Coronary artery (tissue), 2 donors: ENCODE data around the gene ZFHX3.

Experiments used
- DNase-seq: peaks from one replicate; pipeline ENCODE4 v3.0.0-alpha.2; 2017; ENCODE audit warnings: low spot score
- H3K27ac ChIP-seq, 2 donors: fragments of 200-600 bp; sonication (generic); one replicate each; pipeline ENCODE4 v1.5.1; 2016 to 2019
- H3K4me3 ChIP-seq: fragments of 200-600 bp; sonication (generic); 2 replicates; pipeline ENCODE4 v1.5.1; 2016; ENCODE audit warnings: mild to moderate bottlenecking, moderate library complexity
- CTCF ChIP-seq: fragments of 200-600 bp; sonication (generic); IDR thresholded peaks from one replicate; pipeline ENCODE4 v1.5.1; 2019; ENCODE audit warnings: antibody characterized with exemption

The ZFHX3 gene

GRCh38 chr16:73058221-73058615 lies 10.3 kb upstream of the ZFHX3 start:
- DNase-seq = no peak
- peak overlapping the region; percentile 79 for H3K4me3 ChIP-seq
- peak overlapping the region; percentile 98 to 99 for H3K27ac ChIP-seq
- no peak for TF ChIP-seq CTCF

GRCh38 chr16:73057291-73058210 lies 9.6 kb upstream of the ZFHX3 start:
- no peak for TF ChIP-seq CTCF
- Histone ChIP-seq H3K4me3 (peak overlapping the region; percentile 79), H3K27ac (peak overlapping the region; percentile 98 to 99)
- DNase-seq = no peak

GRCh38 chr16:73056921-73057290 lies 9.0 kb upstream of the ZFHX3 start:
- TF ChIP-seq CTCF = no peak
- DNase-seq = no peak
- H3K4me3 ChIP-seq = peak overlapping the region; percentile 79
- peak overlapping the region; percentile 98 to 99 for H3K27ac ChIP-seq

- DNase-seq = no peak
- H3K4me3 ChIP-seq = peak overlapping the region; percentile 79
- peak overlapping the region; percentile 98 to 99 for H3K27ac ChIP-seq
- no peak for TF ChIP-seq CTCF
Measured at GRCh38 chr16:73056448-73056847, 8.5 kb upstream of the ZFHX3 start.

GRCh38 chr16:73054813-73055482 lies 7.0 kb upstream of the ZFHX3 start:
- H3K4me3 ChIP-seq = peak overlapping the region; percentile 79
- peak overlapping the region; percentile 98 to 99 for H3K27ac ChIP-seq
- TF ChIP-seq CTCF = no peak
- DNase-seq = no peak

- no peak for TF ChIP-seq CTCF
- H3K27ac ChIP-seq = peak overlapping the region; percentile 98 to 99
- no peak for DNase-seq
- peak overlapping the region; percentile 79 for H3K4me3 ChIP-seq
Measured at GRCh38 chr16:73054498-73054812, 6.5 kb upstream of the ZFHX3 start.

- Histone ChIP-seq H3K4me3 (peak overlapping the region; percentile 43), H3K27ac (peak overlapping the region; percentile 98 to 99)
- TF ChIP-seq CTCF = no peak
- DNase-seq = no peak
Measured at GRCh38 chr16:73054125-73054484, 6.2 kb upstream of the ZFHX3 start.
